ENCODE results near the gene ZFC3H1.
A peak's percentile ranks its signal among the peaks of the same experiment; 100 is the strongest.
"Not testable (repeated sequence)": the region's sequence is repeated elsewhere in the genome, so short reads cannot be mapped to it uniquely, and the experiment has no call there.

The ZFC3H1 gene

GRCh38 chr12:71663561-71664410, at the start of gene ZFC3H1, which contains the start of gene THAP2:
TSS of gene ZFC3H1 (minus strand) at chr12:71663848. CDS start at chr12:71663610, 238 bp downstream.
TSS of gene THAP2 (plus strand) at chr12:71664301. CDS start at chr12:71664510, 209 bp downstream.
- peak; percentile 77 to 80 for DNase-seq (ENCODE audit: low read depth in 2 of 2)

GRCh38 chr12:71710276-71711125, 46.9 kb upstream of the ZFC3H1 start:
- no peak for DNase-seq (ENCODE audit: low read depth in 2 of 2)

- DNase-seq (ENCODE audit: low read depth in 2 of 2) = no peak
Observed at GRCh38 chr12:71708658-71709057, 45.0 kb upstream of the ZFC3H1 start.

GRCh38 chr12:71704920-71705319, 41.3 kb upstream of the ZFC3H1 start:
- no peak for DNase-seq (ENCODE audit: low read depth in 2 of 2)

- no peak for DNase-seq (ENCODE audit: low read depth in 2 of 2)
Observed at GRCh38 chr12:71703206-71703605, 39.6 kb upstream of the ZFC3H1 start.

GRCh38 chr12:71702590-71702989, 38.9 kb upstream of the ZFC3H1 start:
- no peak for DNase-seq (ENCODE audit: low read depth in 2 of 2)

- DNase-seq (ENCODE audit: low read depth in 2 of 2) = not testable (repeated sequence)
Observed at GRCh38 chr12:71702181-71702580, 38.5 kb upstream of the ZFC3H1 start.

- no peak for DNase-seq (ENCODE audit: low read depth in 2 of 2)
Observed at GRCh38 chr12:71695782-71696181, 32.1 kb upstream of the ZFC3H1 start.

- DNase-seq (ENCODE audit: low read depth in 2 of 2) = no peak
Observed at GRCh38 chr12:71694099-71694820, 30.6 kb upstream of the ZFC3H1 start.

GRCh38 chr12:71693651-71694050, 30.0 kb upstream of the ZFC3H1 start:
- not testable (repeated sequence) for DNase-seq (ENCODE audit: low read depth in 2 of 2)

- no peak for DNase-seq (ENCODE audit: low read depth in 2 of 2)
Observed at GRCh38 chr12:71693126-71693525, 29.5 kb upstream of the ZFC3H1 start.

- DNase-seq (ENCODE audit: low read depth in 2 of 2) = no peak
Observed at GRCh38 chr12:71691504-71692129, 28.0 kb upstream of the ZFC3H1 start.

- no peak for DNase-seq (ENCODE audit: low read depth in 2 of 2)
Observed at GRCh38 chr12:71688961-71689570, 25.4 kb upstream of the ZFC3H1 start.

- not testable (repeated sequence) for DNase-seq (ENCODE audit: low read depth in 2 of 2)
Observed at GRCh38 chr12:71687172-71687571, 23.5 kb upstream of the ZFC3H1 start.

GRCh38 chr12:71686658-71687025, 23.0 kb upstream of the ZFC3H1 start:
- no peak for DNase-seq (ENCODE audit: low read depth in 2 of 2)

- peak; percentile 67 to 72 for DNase-seq (ENCODE audit: low read depth in 2 of 2)
Observed at GRCh38 chr12:71685914-71686657, 22.4 kb upstream of the ZFC3H1 start, which contains the start of gene TMEM19. TSS of gene TMEM19 (plus strand) at chr12:71686082. CDS start at chr12:71686681, 599 bp downstream.

- no peak for DNase-seq (ENCODE audit: low read depth in 2 of 2)
Observed at GRCh38 chr12:71685312-71685906, 21.8 kb upstream of the ZFC3H1 start.

GRCh38 chr12:71684081-71684480, 20.4 kb upstream of the ZFC3H1 start:
- no peak for DNase-seq (ENCODE audit: low read depth in 2 of 2)

- DNase-seq (ENCODE audit: low read depth in 2 of 2) = no peak
Observed at GRCh38 chr12:71683633-71684032, 20.0 kb upstream of the ZFC3H1 start.

- DNase-seq (ENCODE audit: low read depth in 2 of 2) = no peak
Observed at GRCh38 chr12:71682466-71682865, 18.8 kb upstream of the ZFC3H1 start.
